Measurements from ENCODE around the gene DLG4. TPM values are rescaled to one million over a fixed set of nuclear protein-coding genes. Genes with fewer than 3 reads are reported as not detected.

Gene DLG4
- total RNA-seq, 2 experiments from 2014 or later: 15.4 to 27.3 TPM

- no peaks in the 10 kb centered on the region for H3K9me3 ChIP-seq (ENCODE audit: low read length)
- no peaks in the 10 kb centered on the region for H3K9me2 ChIP-seq (ENCODE audit: insufficient read depth, low read length)
- no peaks in the 10 kb centered on the region for H4K20me1 ChIP-seq (ENCODE audit: insufficient read depth, low read length)
- ChIA-PET CTCF (ENCODE audit: unreplicated experiment) (interaction anchor here (0.7 to 2.1 kb wide), 3 partner anchors 13 to 116 kb away, joined by 3 to 7 read pairs (median 6); partner anchors contain the start of gene DVL2), POLR2A (no interaction called here)
- peak overlapping the region; percentile 91 for H3K4me2 ChIP-seq (ENCODE audit: low read length)
- H3K4me1 ChIP-seq (ENCODE audit: insufficient read depth, low read length, poor library complexity, severe bottlenecking): peaks cover 38% of the 10 kb centered on the region
- H3K36me3 ChIP-seq (ENCODE audit: insufficient read depth, low read length): peaks cover 57% of the 10 kb centered on the region
- BruUV-seq (replicated peaks): no TSS peak
- no peak for TF ChIP-seq CTCF (conservative IDR thresholded peaks at IDR 0.05; ENCODE audit: low read length)
- TF ChIP-seq EZH2phosphoT487 (IDR thresholded peaks at IDR 0.05; ENCODE audit: borderline replicate concordance, low read depth, low read length): no peak
- intact Hi-C loops (cut with micrococcal nuclease; ENCODE audit: unreplicated experiment): loop anchor here (1.0 to 2.0 kb wide), 2 partner anchors 13 to 75 kb away; partner anchors contain the start of gene DVL2
- no peak overlapping the region for H3K4me3 ChIP-seq (ENCODE audit: low read depth, low read length, poor library complexity, severe bottlenecking)
- peaks cover 6% of the 10 kb centered on the region for H3K79me2 ChIP-seq (ENCODE audit: insufficient read depth, low read depth, low read length)
- H3K27ac ChIP-seq (ENCODE audit: low read depth, low read length, poor library complexity, severe bottlenecking): peak overlapping the region; percentile 52
- DNase-seq (ENCODE audit: low spot score): no peak
- H2AFZ ChIP-seq (ENCODE audit: low read length): no peak overlapping the region
Measured at GRCh38 chr17:7221278-7222092, 1.8 kb upstream of the DLG4 start.

GRCh38 chr17:7220593-7221277, 1.1 kb upstream of the DLG4 start:
- H3K4me1 ChIP-seq (ENCODE audit: insufficient read depth, low read length, poor library complexity, severe bottlenecking): peaks cover 45% of the 10 kb centered on the region
- H3K36me3 ChIP-seq (ENCODE audit: insufficient read depth, low read length): peaks cover 50% of the 10 kb centered on the region
- no peaks in the 10 kb centered on the region for H3K9me2 ChIP-seq (ENCODE audit: insufficient read depth, low read length)
- BruUV-seq (replicated peaks): no TSS peak
- intact Hi-C loops (cut with micrococcal nuclease; ENCODE audit: unreplicated experiment): loop anchor here (1.0 to 2.0 kb wide), 2 partner anchors 14 to 76 kb away; partner anchors contain the start of gene DVL2
- DNase-seq (ENCODE audit: low spot score): peak; percentile 74
- H3K4me3 ChIP-seq (ENCODE audit: low read depth, low read length, poor library complexity, severe bottlenecking): peak overlapping the region; percentile 78
- H2AFZ ChIP-seq (ENCODE audit: low read length): no peak overlapping the region
- POLR2A ChIA-PET: interaction anchor here (0.5 to 0.6 kb wide), 2 partner anchors 22 to 99 kb away, joined by 4 read pairs; partner anchors contain the start of gene GABARAP
- peak; percentile 85 for TF ChIP-seq CTCF (conservative IDR thresholded peaks at IDR 0.05; ENCODE audit: low read length)
- no peak for TF ChIP-seq EZH2phosphoT487 (IDR thresholded peaks at IDR 0.05; ENCODE audit: borderline replicate concordance, low read depth, low read length)
- CTCF ChIA-PET (ENCODE audit: unreplicated experiment): interaction anchor here (0.7 to 2.1 kb wide), 3 partner anchors 13 to 117 kb away, joined by 3 to 7 read pairs (median 6); partner anchors contain the start of gene DVL2
- peak overlapping the region; percentile 52 for H3K27ac ChIP-seq (ENCODE audit: low read depth, low read length, poor library complexity, severe bottlenecking)
- no peaks in the 10 kb centered on the region for H4K20me1 ChIP-seq (ENCODE audit: insufficient read depth, low read length)
- peak overlapping the region; percentile 91 for H3K4me2 ChIP-seq (ENCODE audit: low read length)
- H3K9me3 ChIP-seq (ENCODE audit: low read length): no peaks in the 10 kb centered on the region
- peaks cover 13% of the 10 kb centered on the region for H3K79me2 ChIP-seq (ENCODE audit: insufficient read depth, low read depth, low read length)
